ENCODE data around the gene MRPL14. TPM values are rescaled to one million over a fixed set of nuclear protein-coding genes. Genes with fewer than 3 reads are reported as not detected.

Gene MRPL14
- total RNA-seq, 1 donor from 2014 or later, result 65.5 TPM

DNA sequence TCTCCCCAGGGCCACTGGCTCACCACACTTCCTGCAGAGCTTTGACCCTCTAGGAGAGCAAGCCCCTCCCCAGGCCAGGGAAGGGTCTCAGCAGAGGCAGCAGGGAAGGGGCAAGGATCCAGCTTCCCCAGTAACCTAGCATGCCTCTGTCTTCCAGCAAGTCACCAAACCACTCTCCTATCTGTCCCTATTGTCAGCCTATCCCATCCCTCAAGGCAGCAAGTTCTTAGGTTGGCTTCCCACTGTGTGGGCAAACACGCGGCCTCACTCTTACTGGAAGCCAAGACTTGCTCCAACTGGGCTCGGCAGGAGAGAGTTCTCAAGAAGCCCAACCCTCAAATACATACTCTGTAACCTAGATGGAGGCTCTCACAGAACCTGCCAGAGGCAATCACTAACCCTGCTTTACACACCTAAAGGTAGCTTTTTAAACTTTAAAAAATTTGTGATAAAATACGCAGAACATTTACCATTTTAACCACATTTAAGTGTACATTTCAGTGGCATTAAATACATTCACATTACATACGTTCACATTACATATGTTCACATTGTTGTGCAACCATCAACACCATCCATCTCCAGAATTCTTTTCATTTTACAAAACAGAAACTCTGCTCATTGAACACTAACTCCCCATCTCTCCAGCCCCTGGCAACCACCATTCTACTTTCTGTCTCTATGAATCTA is 58.5 kb downstream of the MRPL14 start:
- Mint-ChIP-seq H3K27me3 (ENCODE audit: low read depth) (no peaks in the 10 kb centered on the region), H3K4me3 (no peak overlapping the region), H3K36me3 (ENCODE audit: low read depth) (no peaks in the 10 kb centered on the region), H3K4me1 (peaks cover 6% of the 10 kb centered on the region), H3K9me3 (no peaks in the 10 kb centered on the region), H3K27ac (ENCODE audit: unreplicated experiment) (no peak overlapping the region)
- TF ChIP-seq, protein P1, sequence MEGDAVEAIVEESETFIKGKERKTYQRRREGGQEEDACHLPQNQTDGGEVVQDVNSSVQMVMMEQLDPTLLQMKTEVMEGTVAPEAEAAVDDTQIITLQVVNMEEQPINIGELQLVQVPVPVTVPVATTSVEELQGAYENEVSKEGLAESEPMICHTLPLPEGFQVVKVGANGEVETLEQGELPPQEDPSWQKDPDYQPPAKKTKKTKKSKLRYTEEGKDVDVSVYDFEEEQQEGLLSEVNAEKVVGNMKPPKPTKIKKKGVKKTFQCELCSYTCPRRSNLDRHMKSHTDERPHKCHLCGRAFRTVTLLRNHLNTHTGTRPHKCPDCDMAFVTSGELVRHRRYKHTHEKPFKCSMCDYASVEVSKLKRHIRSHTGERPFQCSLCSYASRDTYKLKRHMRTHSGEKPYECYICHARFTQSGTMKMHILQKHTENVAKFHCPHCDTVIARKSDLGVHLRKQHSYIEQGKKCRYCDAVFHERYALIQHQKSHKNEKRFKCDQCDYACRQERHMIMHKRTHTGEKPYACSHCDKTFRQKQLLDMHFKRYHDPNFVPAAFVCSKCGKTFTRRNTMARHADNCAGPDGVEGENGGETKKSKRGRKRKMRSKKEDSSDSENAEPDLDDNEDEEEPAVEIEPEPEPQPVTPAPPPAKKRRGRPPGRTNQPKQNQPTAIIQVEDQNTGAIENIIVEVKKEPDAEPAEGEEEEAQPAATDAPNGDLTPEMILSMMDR (conservative IDR thresholded peaks at IDR 0.05), result no peak
- no peak for DNase-seq (ENCODE audit: low read depth, low spot score)

DNA sequence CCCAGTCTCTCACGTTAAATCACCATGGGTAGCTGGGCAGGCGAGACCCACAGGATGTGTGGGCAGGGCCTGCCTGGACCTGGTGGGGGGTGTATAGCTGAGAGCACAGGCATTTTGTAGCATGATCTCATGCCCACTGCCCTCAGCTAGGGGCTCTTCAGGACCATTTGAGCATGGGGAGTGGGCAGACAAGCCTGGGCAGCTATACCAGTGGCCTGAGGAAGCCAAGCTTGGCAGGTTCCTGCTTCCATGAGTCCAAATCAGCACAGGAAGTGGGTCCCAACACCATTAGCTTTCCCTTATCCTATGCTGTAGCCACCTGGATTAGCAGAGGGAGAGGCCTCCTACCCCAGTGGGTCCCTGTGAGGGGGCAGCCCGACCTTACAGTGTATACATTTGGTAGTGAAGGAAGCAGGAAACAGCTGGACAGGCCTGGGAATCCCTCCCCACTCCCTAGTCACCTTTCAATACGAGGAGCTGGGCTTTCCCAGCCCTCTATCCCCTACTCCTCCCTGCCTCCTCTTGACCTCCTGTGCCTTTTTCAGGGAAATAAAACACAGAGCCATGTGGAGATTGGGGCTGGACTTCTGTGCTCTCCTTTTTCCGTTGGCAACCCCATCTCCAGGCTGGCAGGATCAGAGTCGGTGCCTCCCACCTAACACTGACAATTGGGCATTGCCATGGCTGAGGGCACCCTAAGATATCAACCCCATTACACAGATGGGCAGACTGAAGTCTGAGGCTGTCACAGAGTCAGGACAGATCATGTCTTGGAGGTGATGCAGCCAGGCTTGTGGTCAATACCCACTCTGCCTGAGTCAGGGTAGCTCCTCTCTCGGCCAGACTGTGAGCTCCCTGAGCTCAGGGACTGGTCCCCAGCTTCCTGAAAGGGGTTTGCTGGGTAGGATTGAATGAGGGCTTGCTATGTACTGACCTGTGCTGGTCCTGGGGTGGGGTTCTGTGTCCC is 59.8 kb downstream of the MRPL14 start:
- Mint-ChIP-seq H3K27ac (ENCODE audit: unreplicated experiment) (no peak overlapping the region), H3K4me1 (no peaks in the 10 kb centered on the region), H3K9me3 (no peaks in the 10 kb centered on the region), H3K27me3 (ENCODE audit: low read depth) (no peaks in the 10 kb centered on the region), H3K4me3 (no peak overlapping the region), H3K36me3 (ENCODE audit: low read depth) (no peaks in the 10 kb centered on the region)
- no peak for DNase-seq (ENCODE audit: low read depth, low spot score)
- TF ChIP-seq, protein P1 (conservative IDR thresholded peaks at IDR 0.05), result no peak

DNA sequence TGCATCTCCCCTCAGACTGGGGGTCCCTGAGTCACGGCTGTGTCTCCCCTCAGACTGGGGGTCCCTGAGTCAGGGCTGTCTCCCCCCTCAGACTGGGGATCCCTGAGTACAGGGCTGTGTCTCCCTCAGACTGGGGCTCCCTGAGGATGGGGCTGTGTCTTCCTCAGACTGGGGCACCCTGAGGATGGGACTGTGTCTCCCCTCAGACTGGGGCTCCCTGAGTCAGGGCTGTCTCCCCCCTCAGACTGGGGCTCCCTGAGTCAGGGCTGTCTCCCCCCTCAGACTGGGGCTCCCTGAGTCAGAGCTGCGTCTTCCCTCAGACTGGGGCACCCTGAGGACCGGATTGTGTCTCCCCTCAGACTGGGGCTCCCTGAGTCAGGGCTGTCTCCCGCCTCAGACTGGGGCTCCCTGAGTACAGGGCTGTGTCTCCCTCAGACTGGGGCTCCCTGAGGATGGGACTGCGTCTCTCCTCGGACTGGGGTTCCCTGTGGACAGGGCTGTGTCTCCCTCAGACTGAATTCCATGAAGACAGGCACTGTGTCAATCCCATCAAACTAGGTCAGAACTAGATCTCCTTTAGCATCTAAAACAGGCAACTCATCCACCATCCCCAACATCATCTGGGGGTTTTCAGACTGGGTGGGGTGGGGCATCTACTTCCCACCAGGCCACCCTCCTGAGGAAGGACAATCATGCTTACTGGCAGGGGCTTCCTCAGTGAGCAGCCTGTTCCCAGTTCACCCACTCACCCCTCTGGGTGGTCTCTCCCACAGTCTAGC is 60.7 kb downstream of the MRPL14 start:
- Mint-ChIP-seq H3K9me3 (no peaks in the 10 kb centered on the region), H3K4me3 (no peak overlapping the region), H3K27me3 (ENCODE audit: low read depth) (no peaks in the 10 kb centered on the region), H3K36me3 (ENCODE audit: low read depth) (no peaks in the 10 kb centered on the region), H3K27ac (ENCODE audit: unreplicated experiment) (no peak overlapping the region), H3K4me1 (no peaks in the 10 kb centered on the region)
- TF ChIP-seq, protein P1 (conservative IDR thresholded peaks at IDR 0.05), result no peak
- DNase-seq (ENCODE audit: low read depth, low spot score), result no peak

DNA sequence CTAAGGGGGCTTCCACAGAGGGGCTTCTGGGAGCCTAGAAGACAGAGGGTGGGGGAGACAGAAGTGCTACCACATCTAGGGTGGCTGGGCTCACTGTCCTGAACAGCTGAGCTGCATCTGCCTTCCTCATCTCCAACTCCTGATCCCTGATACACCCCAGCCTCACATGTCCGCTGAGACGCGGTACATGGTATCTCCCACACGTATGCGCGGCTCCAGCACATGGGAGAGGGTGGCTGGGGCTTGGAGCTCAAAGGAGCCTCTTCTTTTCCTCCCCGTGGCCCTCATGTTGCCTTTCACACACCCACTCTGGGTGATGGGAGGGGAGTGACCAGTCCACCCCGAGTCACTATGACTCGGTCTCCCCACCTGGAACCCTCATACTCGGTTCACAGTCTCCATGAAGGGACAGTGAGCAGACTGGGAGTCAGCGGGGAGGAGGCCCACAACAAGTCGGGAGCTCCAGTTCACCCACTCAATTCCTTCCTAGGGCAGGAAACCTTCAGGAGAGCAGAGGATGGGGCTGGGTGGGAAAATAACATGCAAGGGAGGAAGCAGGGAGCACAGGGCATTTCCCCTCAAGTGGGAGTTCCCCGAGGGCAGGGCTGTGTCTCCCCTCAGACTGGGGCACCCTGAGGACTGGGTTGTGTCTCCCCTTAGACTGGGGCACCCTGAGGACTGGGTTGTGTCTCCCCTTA is 61.7 kb downstream of the MRPL14 start:
- Mint-ChIP-seq H3K36me3 (ENCODE audit: low read depth) (no peaks in the 10 kb centered on the region), H3K9me3 (no peaks in the 10 kb centered on the region), H3K27me3 (ENCODE audit: low read depth) (no peaks in the 10 kb centered on the region), H3K4me1 (no peaks in the 10 kb centered on the region), H3K27ac (ENCODE audit: unreplicated experiment) (no peak overlapping the region), H3K4me3 (no peak overlapping the region)
- TF ChIP-seq, protein P1 (conservative IDR thresholded peaks at IDR 0.05), result no peak
- DNase-seq (ENCODE audit: low read depth, low spot score), result no peak

DNA sequence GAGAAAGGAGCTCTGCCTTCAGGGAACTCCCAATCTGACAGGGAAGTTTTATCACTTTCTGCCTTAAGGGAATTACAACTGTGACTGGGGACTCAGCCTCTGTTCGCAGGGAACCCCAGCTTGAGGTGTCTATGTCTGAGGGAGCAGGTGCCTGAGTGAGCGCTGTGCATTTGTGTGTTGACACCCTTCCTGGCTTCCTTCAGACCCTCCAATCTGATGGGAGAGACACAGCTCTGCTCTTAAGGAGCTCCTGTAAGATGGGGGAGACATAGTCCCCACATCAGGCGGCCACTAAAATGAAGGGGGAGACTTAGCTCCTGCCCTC is 62.3 kb downstream of the MRPL14 start:
- Mint-ChIP-seq H3K27ac (ENCODE audit: unreplicated experiment) (no peak overlapping the region), H3K4me1 (no peaks in the 10 kb centered on the region), H3K36me3 (ENCODE audit: low read depth) (no peaks in the 10 kb centered on the region), H3K9me3 (peaks cover 2% of the 10 kb centered on the region), H3K4me3 (no peak overlapping the region), H3K27me3 (ENCODE audit: low read depth) (no peaks in the 10 kb centered on the region)
- DNase-seq (ENCODE audit: low read depth, low spot score), result no peak
- TF ChIP-seq, protein P1 (conservative IDR thresholded peaks at IDR 0.05), result no peak
